NCI-H345 (cell line): ENCODE measurements around the gene PHF1.

ENCODE experiments used
- DNase-seq: peaks from one replicate; lab custom pipeline; 2025; lab: John Stamatoyannopoulos, UW

Gene PHF1

DNA sequence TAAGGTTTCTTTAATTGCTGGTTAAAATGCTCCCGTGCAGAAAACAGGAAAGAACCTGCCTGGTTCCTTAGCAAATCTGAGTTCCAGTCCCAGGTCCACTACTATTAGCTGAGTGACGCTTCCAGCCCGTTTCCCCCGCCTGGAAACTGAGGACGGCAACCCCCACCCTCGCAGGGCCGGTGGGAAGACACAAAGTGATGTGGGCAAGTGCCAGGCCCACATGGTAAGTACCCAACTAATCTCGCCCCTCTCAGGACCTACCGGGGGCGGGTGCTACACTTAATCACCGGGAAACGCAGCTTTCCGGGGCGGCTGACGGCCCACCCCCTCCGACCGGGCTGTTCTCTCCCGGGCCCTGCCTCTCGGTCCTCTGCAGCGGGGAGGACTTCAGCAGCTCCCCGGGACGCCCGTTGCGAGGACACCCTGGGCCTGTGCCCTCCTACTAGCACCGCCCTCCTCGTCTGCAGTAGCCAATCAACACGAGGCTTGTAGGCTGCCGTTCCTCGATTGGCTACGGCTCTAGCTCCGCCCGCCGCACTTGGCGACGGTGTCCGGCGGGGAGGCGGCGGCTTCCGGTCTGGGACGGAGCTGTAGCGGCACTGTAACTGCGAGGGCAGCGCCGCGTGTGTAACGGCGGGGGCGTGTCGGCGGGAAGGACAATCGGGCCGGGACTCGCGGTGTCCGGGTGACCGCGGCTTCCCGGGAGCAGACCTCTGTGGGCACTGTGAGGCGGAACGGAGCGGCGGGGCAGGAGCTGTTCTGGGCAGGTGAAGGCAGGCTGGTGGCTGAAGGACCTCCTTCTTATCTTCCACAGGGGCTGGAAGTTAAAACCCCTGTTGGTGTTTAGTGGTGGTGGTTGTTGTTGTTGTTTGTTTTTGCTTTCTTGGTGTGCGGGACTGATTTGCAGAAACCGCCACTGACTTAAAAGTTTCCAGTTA lies 43.5 kb downstream of the PHF1 start, which contains the start of gene ZBTB9:
Gene ZBTB9, plus strand, starts transcription at position 568 of the 938 bp plus-strand sequence. CDS start 525 bp downstream, outside the sequence.
- peak; percentile 97 for DNase-seq

GRCh38 chr6:33455051-33455450 lies 44.2 kb downstream of the PHF1 start:
- no peak for DNase-seq

GRCh38 chr6:33456156-33456555 lies 45.3 kb downstream of the PHF1 start:
- no peak for DNase-seq

- no peak for DNase-seq
Observed at GRCh38 chr6:33458676-33459075, 47.9 kb downstream of the PHF1 start.

DNA sequence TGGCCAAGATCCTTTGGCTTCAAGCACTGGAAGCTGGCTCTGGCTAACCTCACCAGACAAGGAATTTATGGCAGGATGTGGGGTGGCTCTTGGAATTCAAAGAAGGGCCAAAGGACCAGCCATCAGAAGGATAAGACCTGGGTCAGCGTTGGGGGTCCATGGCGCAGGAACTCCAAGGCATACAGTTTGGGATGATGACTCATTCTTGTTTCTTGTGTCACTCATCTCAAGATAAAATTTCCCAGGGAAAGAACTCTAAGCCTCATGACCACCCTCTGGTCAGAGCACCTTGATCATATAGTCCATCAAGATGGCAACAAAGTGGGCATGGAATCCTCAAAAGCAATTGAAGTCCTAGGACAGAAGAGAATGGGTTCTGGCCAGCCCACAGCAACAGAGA lies 48.4 kb downstream of the PHF1 start:
- DNase-seq, result no peak
